HG03108 (cell line): ENCODE data around the gene AMOTL1.

Experiments
- ATAC-seq: cut with Tn5 transposase; IDR thresholded peaks from one replicate; pipeline ENCODE4 v1.9.1; 2021; ENCODE audit warnings: moderate library complexity; ENCODE audit not compliant: unreplicated experiment

The AMOTL1 gene

GRCh38 chr11:94923004-94923334 is 154.8 kb downstream of the AMOTL1 start:
- ATAC-seq: no peak

DNA sequence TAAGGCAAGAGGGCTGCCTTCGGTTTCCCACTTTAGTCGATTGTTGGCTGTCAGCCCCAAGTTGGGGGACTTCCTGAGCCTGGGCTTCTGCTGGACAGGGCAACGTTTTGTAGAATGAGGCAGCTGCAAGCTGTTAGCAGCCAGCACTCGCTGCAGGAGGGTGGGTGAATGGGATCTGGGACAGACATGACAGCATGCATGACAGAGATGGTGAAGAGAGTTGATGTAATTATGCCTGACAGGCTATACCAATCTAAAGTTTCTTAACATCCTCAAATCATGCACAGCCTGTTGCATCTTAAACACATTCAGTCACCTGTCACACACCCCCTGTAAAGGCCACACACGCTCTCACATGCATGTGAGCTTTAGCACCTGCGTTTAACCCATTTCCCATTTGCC is 156.0 kb downstream of the AMOTL1 start:
- no peak for ATAC-seq

DNA sequence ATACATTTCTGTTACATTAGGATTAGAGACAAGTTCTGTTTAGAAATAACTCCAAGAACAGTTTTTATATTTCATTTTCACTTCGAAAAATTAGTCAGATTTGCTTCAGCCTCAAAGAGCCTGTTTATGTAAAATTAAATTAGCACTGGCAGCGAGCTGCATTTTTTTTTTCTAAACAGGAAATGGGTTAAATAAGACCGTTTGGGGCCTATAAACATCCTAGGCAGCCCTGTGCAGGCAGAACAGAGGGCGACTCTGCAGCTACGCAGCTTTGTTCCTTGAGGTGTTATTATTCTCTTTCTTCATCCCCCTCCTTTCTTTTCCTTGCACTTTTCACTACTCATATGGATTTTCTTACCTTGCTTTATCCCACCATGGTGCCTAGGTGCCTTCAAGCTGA is 156.5 kb downstream of the AMOTL1 start:
- no peak for ATAC-seq

- peak; percentile 86 for ATAC-seq
Observed at GRCh38 chr11:94925422-94926270, 157.5 kb downstream of the AMOTL1 start.

- ATAC-seq: no peak
Observed at GRCh38 chr11:94926271-94926625, 158.1 kb downstream of the AMOTL1 start.
